Measurements from ENCODE around the gene VEGFC.

- TF ChIP-seq CTCF (IDR thresholded peaks at IDR 0.05; ENCODE audit: insufficient read depth, low read depth, low read length) (no peak), EZH2 (IDR thresholded peaks at IDR 0.05; ENCODE audit: insufficient read depth, low read length) (no peak)
Measured at GRCh38 chr4:176838601-176839433, 46.1 kb upstream of the VEGFC start.
